CD8-positive, alpha-beta memory T cell (primary cell): ENCODE measurements around the gene RMND5A. TPM values are rescaled to one million over a fixed set of nuclear protein-coding genes. Genes with fewer than 3 reads are reported as not detected.

ENCODE experiments used
- CTCF ChIA-PET: fragments of 350-600 bp; sonication (Branson Sonifier 250); formaldehyde crosslinking; loops from one replicate; lab custom pipeline; 2021; ENCODE audit warnings: antibody characterized with exemption; lab: Charles Lee
- POLR2A ChIA-PET: fragments of 350-600 bp; sonication (Branson Sonifier 250); formaldehyde crosslinking; loops from one replicate; lab custom pipeline; 2021; ENCODE audit warnings: antibody characterized with exemption; lab: Charles Lee
- DNase-seq, 5 donors: peaks; one replicate each; pipeline versions ENCODE4 v3.0.0 to v3.0.0-alpha.2; 2020 to 2022; ENCODE audit warnings: mixed read lengths in 1 of 5
- H3K27ac ChIP-seq: one replicate; pipeline ENCODE4 v1.7.0; 2013; ENCODE audit warnings: low read depth, mild to moderate bottlenecking, low read length, moderate library complexity
- H3K27me3 ChIP-seq: 2 replicates; pipeline ENCODE4 v1.7.0; 2013; ENCODE audit warnings: low read length, mild to moderate bottlenecking; ENCODE audit not compliant: insufficient read depth, poor library complexity, severe bottlenecking
- H3K36me3 ChIP-seq: 2 replicates; pipeline ENCODE4 v1.7.0; 2013; ENCODE audit warnings: mild to moderate bottlenecking, low read length, moderate library complexity; ENCODE audit not compliant: insufficient read depth
- H3K4me1 ChIP-seq: 2 replicates; pipeline ENCODE4 v1.7.0; 2013; ENCODE audit warnings: mild to moderate bottlenecking, low read length, moderate library complexity; ENCODE audit not compliant: insufficient read depth
- H3K4me3 ChIP-seq: 2 replicates; pipeline ENCODE4 v1.7.0; 2013; ENCODE audit warnings: mild to moderate bottlenecking, low read length
- H3K9me3 ChIP-seq: 2 replicates; pipeline ENCODE4 v1.7.0; 2013; ENCODE audit warnings: mild to moderate bottlenecking, low read length
- H3K27ac Mint-ChIP-seq, 8 donors: one replicate each; pipeline ENCODE4 v1.8.0; 2020 to 2021; ENCODE audit warnings: mixed read lengths in 8 of 8, mild to moderate bottlenecking in 6 of 8, inconsistent platforms in 3 of 8, moderate library complexity in 3 of 8
- H3K27me3 Mint-ChIP-seq, 2 donors: one replicate each; pipeline ENCODE4 v1.8.0; 2020 to 2021; ENCODE audit warnings: mixed read lengths in 2 of 2, mild to moderate bottlenecking in 1 of 2, moderate library complexity in 1 of 2
- H3K36me3 Mint-ChIP-seq, 3 donors: one replicate each; pipeline ENCODE4 v1.8.0; 2020 to 2021; ENCODE audit warnings: mixed read lengths in 3 of 3, inconsistent platforms in 1 of 3, mild to moderate bottlenecking in 1 of 3
- H3K4me1 Mint-ChIP-seq, 3 donors: one replicate each; pipeline ENCODE4 v1.8.0; 2020 to 2021; ENCODE audit warnings: mixed read lengths in 3 of 3, inconsistent platforms in 1 of 3, mild to moderate bottlenecking in 1 of 3
- H3K4me3 Mint-ChIP-seq, 7 donors: one replicate each; pipeline ENCODE4 v1.8.0; 2020 to 2021; ENCODE audit warnings: mixed read lengths in 7 of 7, mild to moderate bottlenecking in 6 of 7, moderate library complexity in 4 of 7, inconsistent platforms in 2 of 7
- H3K9me3 Mint-ChIP-seq, 5 donors: one replicate each; pipeline ENCODE4 v1.8.0; 2020 to 2022; ENCODE audit warnings: mixed read lengths in 5 of 5, mild to moderate bottlenecking in 3 of 5, moderate library complexity in 2 of 5, inconsistent platforms in 1 of 5
- polyA plus RNA-seq: library from polyadenylated mRNA; unstranded; fragments of 300-500 nt; fragmentation: Illumina TruSeq; gene quantifications from one replicate; pipeline ENCODE4 v1.2.3, GENCODE V29; 2021
- total RNA-seq, 2 experiments: library from RNA; stranded (reverse); gene quantifications; one replicate each; pipeline ENCODE4 v1.2.3, GENCODE V29; 2021

The RMND5A gene
- total and polyA plus RNA-seq, 3 experiments from 2014 or later = 20.7 to 63.5 (median 57.7) TPM

DNA sequence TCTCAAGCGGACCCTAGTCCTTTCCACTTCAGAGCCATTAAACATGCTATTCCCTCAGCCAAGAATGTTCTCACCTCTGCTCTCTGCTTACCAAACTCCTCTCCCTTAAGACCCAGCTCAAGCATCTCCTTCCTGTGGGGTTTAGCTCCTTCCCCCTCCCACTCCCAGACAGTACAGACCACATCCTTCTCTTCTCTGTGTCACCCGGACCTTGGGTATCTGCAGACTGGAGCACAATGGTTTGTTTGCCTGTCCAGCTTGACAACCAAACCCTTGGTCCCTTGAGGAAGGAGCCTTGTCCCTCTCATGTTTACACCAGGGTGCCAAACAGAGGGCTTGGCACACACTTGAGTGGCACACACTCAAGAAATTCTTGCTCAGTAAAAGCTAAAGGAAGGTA is 74.8 kb downstream of the RMND5A start:
- Mint-ChIP-seq H3K27ac (peak overlapping the region; percentile 91 to 100 (median 100)), H3K9me3 (peaks cover 23 to 36% (median 32%) of the 10 kb centered on the region in 5 donors), H3K4me3 (peak overlapping the region; percentile 80 to 96 (median 82)), H3K36me3 (peaks cover 23 to 53% (median 32%) of the 10 kb centered on the region in 3 donors), H3K4me1 (peaks cover 53 to 64% (median 55%) of the 10 kb centered on the region in 3 donors), H3K27me3 (no peaks in the 10 kb centered on the region)
- CTCF ChIA-PET = interaction anchor here (0.7 to 8.5 kb wide), 7 partner anchors 9 to 172 kb away, joined by 3 to 124 read pairs (median 3); no protein-coding TSS in a partner anchor
- Histone ChIP-seq H3K27ac (no peak overlapping the region), H3K27me3 (peaks cover 3% of the 10 kb centered on the region), H3K4me3 (peak overlapping the region; percentile 33), H3K4me1 (peaks cover 49% of the 10 kb centered on the region), H3K36me3 (peaks cover 3% of the 10 kb centered on the region), H3K9me3 (peaks cover 13% of the 10 kb centered on the region)
- DNase-seq = peak in 4 of 5 donors; percentile 24 to 66 (median 65)
- POLR2A ChIA-PET = interaction anchor here (1.0 to 8.5 kb wide), 5 partner anchors 9 to 31 kb away, joined by 3 to 139 read pairs (median 10); no protein-coding TSS in a partner anchor

DNA sequence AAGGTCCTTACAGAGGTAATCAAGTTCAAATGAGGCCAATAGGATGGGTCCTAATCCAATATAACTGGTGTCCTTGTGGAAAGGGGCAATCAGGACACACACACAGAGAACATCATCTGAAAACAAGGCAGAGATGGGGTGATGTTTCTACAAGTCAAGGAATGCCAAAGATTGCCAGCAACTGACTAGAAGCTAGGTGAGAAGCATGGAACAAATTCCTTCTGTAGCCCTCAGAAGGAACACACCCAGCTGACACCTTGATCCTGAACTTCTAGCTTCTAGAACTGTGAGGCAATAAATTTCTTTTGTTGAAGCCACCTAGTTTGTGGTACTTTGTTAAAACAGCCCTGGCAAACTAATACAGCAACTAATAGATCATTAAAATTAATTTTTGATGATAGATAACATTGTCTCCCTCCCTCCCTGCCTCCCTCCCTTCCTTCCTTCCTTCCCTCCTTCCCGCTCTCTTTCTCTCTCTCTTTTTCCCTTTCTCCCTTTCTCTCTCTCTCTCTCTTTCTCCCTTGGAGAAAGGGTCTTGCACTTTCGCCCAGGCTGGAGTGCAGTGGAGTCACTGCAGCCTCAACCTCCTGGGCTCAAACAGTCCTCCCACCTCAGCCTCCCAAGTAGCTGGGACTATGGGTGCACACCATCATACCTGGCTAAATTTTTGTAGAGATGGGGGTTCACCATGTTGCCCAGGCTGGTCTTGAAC is 80.9 kb downstream of the RMND5A start:
- peaks cover 17 to 25% (median 20%) of the 10 kb centered on the region in 5 donors for H3K9me3 Mint-ChIP-seq
- peaks cover 15 to 28% (median 21%) of the 10 kb centered on the region in 3 donors for H3K36me3 Mint-ChIP-seq
- DNase-seq = no peak
- peaks cover 14% of the 10 kb centered on the region for H3K4me1 ChIP-seq
- H3K27me3 ChIP-seq = no peaks in the 10 kb centered on the region
- CTCF ChIA-PET = no interaction called here
- H3K4me3 ChIP-seq = no peak overlapping the region
- no peak overlapping the region for H3K27ac ChIP-seq
- H3K36me3 ChIP-seq = no peaks in the 10 kb centered on the region
- peaks cover 27 to 41% (median 29%) of the 10 kb centered on the region in 3 donors for H3K4me1 Mint-ChIP-seq
- peak overlapping the region in 2 of 8 donors; percentile 17 to 44 for H3K27ac Mint-ChIP-seq
- H3K9me3 ChIP-seq = peaks cover 13% of the 10 kb centered on the region
- POLR2A ChIA-PET = no interaction called here
- H3K4me3 Mint-ChIP-seq = no peak overlapping the region
- no peaks in the 10 kb centered on the region for H3K27me3 Mint-ChIP-seq

DNA sequence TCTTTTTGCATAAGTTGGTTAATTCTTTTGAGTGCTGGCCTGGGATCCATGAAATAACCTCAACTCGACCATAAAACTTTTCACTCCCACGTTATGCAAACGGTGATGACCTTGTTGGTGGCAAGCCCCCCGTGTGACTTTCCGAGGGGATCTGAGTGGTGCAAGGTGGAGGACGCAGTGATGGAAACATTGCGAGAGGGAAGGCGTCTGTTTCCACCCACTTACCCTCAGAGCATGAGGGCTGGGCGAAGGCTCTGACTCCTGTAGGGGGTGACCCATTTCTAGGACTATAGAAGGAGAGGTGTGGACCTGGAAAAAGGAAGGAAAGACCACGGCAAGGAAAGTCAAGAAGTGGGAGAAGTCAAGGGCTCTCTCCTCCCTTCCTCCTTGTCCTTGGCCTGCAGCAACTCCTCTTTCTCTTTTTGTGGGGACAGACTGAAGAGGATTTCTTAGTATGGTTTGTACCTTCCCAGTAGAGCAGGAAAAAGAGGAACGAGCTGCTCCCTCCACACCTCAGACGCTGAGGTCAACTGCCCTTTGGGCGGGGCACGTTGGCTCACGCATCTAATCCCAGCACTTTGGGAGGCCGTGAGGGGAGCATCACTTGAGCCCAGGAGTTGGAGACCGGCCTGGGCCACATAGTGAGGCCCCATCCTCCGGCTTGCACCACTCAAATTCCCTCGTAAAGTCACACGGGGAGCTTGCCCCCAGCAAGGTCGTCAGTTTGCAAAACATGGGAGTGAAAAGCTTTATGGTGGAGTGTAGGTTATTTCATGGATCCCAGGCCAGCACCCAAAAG is 86.2 kb downstream of the RMND5A start:
- DNase-seq = no peak
- Mint-ChIP-seq H3K4me1 (peaks cover 52 to 67% (median 58%) of the 10 kb centered on the region in 3 donors), H3K36me3 (peaks cover 0 to 24% (median 2%) of the 10 kb centered on the region in 3 donors), H3K27me3 (no peaks in the 10 kb centered on the region), H3K9me3 (no peaks in the 10 kb centered on the region), H3K4me3 (peak overlapping the region; percentile 85 to 99 (median 92)), H3K27ac (peak overlapping the region; percentile 91 to 100 (median 98))
- Histone ChIP-seq H3K4me3 (peak overlapping the region; percentile 34), H3K27ac (peak overlapping the region; percentile 49), H3K27me3 (no peaks in the 10 kb centered on the region), H3K36me3 (no peaks in the 10 kb centered on the region), H3K9me3 (no peaks in the 10 kb centered on the region), H3K4me1 (peaks cover 31% of the 10 kb centered on the region)
- CTCF ChIA-PET = interaction anchor here (2.0 to 8.7 kb wide), 6 partner anchors 13 to 365 kb away, joined by 11 to 132 read pairs (median 110); partner anchors contain the start of genes CD8A and KDM3A
- POLR2A ChIA-PET = interaction anchor here (1.3 to 7.2 kb wide), 6 partner anchors 8 to 365 kb away, joined by 3 to 139 read pairs (median 61); partner anchors contain the start of genes CD8A and KDM3A

DNA sequence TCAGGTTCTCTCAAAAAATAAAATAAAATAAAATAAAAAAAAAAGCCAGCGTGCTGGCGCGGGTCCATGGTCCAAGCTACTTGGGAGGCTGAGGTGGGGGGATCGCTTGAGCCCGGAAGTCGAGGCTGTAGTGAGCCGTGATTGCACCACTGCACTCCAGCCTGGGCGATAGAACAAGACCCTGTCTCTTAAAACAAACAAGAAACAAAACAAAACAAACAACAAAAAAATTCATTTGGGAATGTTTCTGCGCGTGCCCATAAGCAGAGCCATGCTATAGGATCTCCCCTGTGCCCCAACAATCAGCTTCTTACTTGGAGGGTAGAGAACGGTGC is 87.0 kb downstream of the RMND5A start:
- H3K4me1 ChIP-seq = peaks cover 33% of the 10 kb centered on the region
- no peak for DNase-seq
- ChIA-PET POLR2A (interaction anchor here (0.6 to 7.2 kb wide), 10 partner anchors 9 to 366 kb away, joined by 3 to 139 read pairs (median 7); partner anchors contain the start of genes CD8A and KDM3A), CTCF (interaction anchor here (1.0 to 8.7 kb wide), 10 partner anchors 9 to 366 kb away, joined by 3 to 132 read pairs (median 12); partner anchors contain the start of genes CD8A and KDM3A)
- peak overlapping the region; percentile 71 for H3K4me3 ChIP-seq
- no peaks in the 10 kb centered on the region for H3K27me3 Mint-ChIP-seq
- H3K27me3 ChIP-seq = no peaks in the 10 kb centered on the region
- H3K9me3 ChIP-seq = no peaks in the 10 kb centered on the region
- peak overlapping the region; percentile 78 for H3K27ac ChIP-seq
- no peaks in the 10 kb centered on the region for H3K9me3 Mint-ChIP-seq
- H3K36me3 Mint-ChIP-seq = peaks cover 0 to 32% (median 2%) of the 10 kb centered on the region in 3 donors
- H3K4me1 Mint-ChIP-seq = peaks cover 61 to 75% (median 66%) of the 10 kb centered on the region in 3 donors
- H3K4me3 Mint-ChIP-seq = peak overlapping the region; percentile 85 to 99 (median 92)
- no peaks in the 10 kb centered on the region for H3K36me3 ChIP-seq
- peak overlapping the region; percentile 91 to 100 (median 98) for H3K27ac Mint-ChIP-seq

DNA sequence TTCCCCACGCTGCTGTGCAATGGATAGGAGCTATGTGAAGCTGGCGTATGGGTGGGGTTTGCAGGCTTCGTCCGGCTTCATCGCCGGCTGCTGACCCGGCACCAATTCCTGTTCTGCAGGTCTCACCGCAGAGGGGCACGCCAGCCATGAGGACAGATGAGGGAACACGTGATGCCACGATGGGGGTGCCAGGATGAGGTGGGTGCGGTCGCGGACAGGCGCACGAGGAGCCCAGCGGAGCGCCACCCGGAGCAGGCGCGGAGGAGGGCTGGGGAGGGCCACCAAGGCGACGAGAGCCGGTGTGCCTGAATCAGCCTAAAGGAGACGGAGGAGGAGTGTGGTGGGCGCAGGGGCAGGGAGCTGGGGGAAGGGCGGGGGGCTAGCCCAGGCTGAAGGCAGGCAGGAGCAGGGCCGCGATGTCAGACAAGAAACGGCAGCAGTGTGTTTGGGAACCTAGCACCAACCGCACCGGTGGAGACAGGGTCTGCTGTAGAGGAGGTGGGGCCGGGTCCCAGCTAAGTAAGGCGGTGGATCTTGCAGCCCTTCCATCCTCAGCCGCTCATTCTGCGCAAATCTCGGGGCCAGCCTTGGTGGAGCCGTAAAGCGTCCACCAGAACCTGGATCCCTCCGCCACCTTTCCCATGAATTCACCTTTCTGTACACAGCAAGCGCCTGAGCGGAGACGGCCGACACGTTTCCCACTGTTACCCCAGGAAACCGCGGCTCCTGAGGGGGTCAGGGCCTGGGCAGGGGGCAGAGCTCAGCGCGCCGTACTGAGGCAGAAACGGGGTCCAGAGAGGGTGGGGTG is 87.6 kb downstream of the RMND5A start:
- ChIA-PET POLR2A (interaction anchor here (0.6 to 7.2 kb wide), 12 partner anchors 10 to 367 kb away, joined by 3 to 139 read pairs (median 6); partner anchors contain the start of genes CD8A and KDM3A), CTCF (interaction anchor here (0.7 to 8.7 kb wide), 12 partner anchors 9 to 366 kb away, joined by 3 to 132 read pairs (median 11); partner anchors contain the start of genes CD8A and KDM3A)
- H3K9me3 ChIP-seq = no peaks in the 10 kb centered on the region
- H3K4me3 ChIP-seq = peak overlapping the region; percentile 71
- peak; percentile 60 to 86 (median 75) for DNase-seq
- no peaks in the 10 kb centered on the region for H3K27me3 Mint-ChIP-seq
- H3K4me1 ChIP-seq = peaks cover 35% of the 10 kb centered on the region
- no peaks in the 10 kb centered on the region for H3K36me3 ChIP-seq
- H3K4me1 Mint-ChIP-seq = peaks cover 67 to 81% (median 72%) of the 10 kb centered on the region in 3 donors
- H3K36me3 Mint-ChIP-seq = peaks cover 0 to 37% (median 2%) of the 10 kb centered on the region in 3 donors
- no peaks in the 10 kb centered on the region for H3K27me3 ChIP-seq
- H3K27ac Mint-ChIP-seq = peak overlapping the region; percentile 91 to 100 (median 98)
- no peaks in the 10 kb centered on the region for H3K9me3 Mint-ChIP-seq
- peak overlapping the region; percentile 78 for H3K27ac ChIP-seq
- peak overlapping the region; percentile 85 to 99 (median 92) for H3K4me3 Mint-ChIP-seq

DNA sequence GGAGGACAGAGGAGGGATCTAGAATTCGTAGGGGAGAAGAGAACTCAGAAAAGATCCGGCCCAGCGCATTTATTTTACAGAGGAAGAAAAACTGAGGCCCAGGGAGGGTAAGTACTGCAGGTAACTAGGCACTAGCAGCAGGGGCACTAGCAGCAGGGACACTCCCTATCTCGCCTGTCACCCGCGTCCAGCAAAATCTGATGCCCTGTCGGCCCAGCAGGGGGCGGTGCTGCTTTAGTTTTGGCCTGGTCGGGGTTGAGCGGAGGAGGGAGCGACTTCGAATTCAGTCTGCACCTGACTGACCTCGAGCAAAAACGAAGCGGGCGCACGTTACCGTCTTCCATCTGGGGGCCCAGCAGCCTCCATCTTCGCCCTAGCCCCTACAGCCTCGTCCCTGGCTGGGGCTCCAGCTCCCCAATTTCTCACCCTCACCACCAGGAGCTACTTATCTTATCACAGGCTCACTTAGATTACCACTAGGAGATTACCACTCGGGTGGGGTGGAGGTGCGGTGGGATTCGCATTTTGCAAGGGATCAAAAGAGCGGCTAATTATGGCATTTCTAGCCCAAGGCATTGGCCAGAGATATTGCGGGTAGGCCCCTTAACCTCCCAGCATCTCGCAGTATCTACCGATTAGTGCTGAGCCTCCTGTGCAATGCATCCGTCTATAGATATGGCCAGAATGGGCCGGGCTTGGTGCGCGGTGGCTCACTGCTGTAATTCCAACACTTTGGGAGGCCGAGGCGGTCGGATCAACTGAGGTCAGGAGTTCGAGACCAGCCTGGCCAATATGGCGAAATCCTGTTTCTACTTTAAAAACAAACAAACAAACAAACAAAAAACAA is 88.4 kb downstream of the RMND5A start:
- Histone ChIP-seq H3K9me3 (no peaks in the 10 kb centered on the region), H3K4me1 (peaks cover 38% of the 10 kb centered on the region), H3K36me3 (no peaks in the 10 kb centered on the region), H3K27ac (peak overlapping the region; percentile 78), H3K27me3 (no peaks in the 10 kb centered on the region), H3K4me3 (peak overlapping the region; percentile 71)
- CTCF ChIA-PET = interaction anchor here (0.7 to 8.7 kb wide), 15 partner anchors 9 to 367 kb away, joined by 3 to 132 read pairs (median 8); partner anchors contain the start of genes CD8A, CD8B and KDM3A
- DNase-seq = peak; percentile 92 to 99 (median 95)
- Mint-ChIP-seq H3K9me3 (no peaks in the 10 kb centered on the region), H3K27ac (peak overlapping the region; percentile 91 to 100 (median 98)), H3K36me3 (peaks cover 0 to 46% (median 3%) of the 10 kb centered on the region in 3 donors), H3K4me1 (peaks cover 72 to 84% (median 75%) of the 10 kb centered on the region in 3 donors), H3K4me3 (peak overlapping the region; percentile 85 to 99 (median 92)), H3K27me3 (no peaks in the 10 kb centered on the region)
- POLR2A ChIA-PET = interaction anchor here (1.3 to 7.2 kb wide), 9 partner anchors 9 to 43 kb away, joined by 3 to 139 read pairs (median 7); partner anchors contain the start of gene CD8A
